ENCODE data around the gene FZR1.
"Not testable (repeated sequence)": the region's sequence is repeated elsewhere in the genome, so short reads cannot be mapped to it uniquely, and the experiment has no call there.

The FZR1 gene

DNA sequence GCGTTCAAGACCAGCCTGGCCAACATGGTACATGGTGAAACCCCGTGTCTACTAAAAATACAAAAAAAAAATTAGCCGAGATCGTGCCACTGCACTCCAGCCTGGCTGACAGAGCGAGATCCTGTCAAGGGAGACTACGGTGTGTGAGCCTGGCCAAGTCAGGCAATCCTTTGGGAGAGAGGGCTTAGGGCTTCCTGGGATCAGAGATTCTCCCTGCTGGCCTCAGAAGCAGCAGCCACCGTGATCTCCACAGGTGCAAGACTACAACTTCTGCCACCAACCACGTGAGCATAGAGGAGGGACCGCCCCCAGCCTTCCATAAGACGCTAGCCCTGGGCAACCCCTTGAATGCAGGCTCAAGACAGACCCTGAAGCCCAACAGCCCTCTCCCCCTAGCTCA, 43.7 kb downstream of the FZR1 start:
- no peak for DNase-seq

DNA sequence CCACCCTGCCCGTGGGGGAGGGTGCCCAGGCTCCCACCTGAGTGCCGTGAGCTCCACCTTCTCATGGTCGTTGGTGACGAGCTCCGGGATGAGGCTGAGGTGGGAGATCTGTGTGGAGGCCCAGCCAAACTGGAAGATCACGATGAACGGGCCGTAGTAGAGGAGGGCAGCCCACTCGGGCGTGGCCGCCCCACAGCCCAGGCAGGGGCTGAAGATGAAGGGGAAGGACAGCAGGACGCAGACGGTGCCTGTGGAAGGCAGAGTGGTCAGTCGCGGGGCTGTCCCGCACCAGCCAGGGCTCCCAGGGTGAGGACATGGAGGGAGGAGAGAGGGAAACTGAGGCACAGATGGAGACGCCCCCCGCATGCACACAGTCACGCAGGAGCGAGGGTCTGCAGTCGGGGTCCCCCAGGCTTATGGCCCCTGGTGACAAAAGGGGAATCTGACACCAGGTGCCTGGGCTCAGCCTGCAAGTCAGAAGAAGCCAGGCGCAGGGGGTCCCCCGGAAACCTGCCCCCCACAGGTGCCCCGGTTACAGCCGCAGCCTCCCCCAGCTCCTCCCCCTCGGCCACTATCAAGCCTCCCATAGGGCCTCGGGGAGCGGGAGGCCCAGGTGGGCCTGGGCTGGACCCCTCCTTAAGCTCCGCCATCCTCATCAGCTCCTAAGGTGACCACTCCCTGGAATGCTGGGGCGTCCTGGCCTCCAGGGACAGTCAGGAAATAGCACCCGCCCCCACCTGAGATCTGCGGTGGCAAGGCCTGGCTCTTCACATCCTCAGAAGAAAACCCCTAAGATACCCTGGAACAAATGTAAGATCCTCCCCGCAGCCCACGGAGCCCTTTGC, 45.1 kb downstream of the FZR1 start:
- no peak for DNase-seq

DNA sequence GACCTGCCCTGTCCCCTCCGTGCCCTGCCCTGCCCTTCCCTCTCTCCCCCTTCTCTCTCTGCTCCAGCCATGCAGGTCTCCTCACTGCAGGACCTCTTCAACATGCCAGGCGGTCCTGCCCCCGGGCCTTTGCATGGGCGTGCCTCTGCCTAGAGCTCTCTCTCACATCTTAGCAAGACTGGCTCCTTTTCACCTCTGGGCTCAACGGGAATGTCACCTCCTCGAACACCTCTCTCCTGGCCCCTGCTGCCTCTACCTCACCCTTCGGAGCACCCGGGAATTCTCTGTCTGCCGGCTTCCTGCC, 45.6 kb downstream of the FZR1 start:
- no peak for DNase-seq

DNA sequence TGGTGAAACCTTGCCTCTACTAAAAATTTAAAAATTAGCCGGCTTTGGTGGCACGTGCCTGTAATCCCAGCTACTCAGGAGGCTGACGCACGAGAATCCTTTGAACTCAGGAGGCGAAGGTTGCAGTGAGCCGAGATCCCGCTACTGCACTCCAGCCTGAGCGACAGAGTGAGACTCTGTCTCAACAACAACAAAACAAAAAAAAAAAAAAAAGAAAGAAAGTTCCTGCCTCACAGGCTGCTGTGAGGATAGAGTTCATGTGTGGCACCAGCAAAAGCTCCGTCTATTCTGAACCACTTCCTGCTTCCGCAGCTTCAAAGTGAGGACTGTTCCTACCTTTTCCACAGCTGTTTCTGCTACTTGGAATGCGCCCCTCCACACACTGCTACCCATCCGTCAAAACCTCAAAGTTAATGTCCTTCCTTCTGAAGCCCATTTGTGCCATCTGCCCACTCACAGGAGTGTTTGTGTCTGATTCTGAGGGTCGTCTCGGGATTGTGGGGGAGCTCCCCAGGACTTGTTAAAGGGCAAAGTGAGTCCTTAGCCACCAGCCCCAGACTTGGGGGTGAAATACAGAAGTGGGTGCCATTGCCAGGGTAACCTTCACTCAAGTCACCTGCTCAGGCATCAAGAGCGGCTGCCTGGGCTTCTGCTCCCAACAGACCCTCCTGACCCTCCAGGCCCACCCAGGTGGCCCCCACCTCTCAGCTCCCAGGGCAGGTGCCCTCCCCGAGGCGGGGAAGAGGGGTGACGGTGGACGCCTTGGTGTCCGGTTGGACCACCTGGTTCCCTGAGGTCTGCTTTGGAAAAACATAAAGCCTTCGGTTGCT, 48.4 kb downstream of the FZR1 start:
- DNase-seq: no peak

DNA sequence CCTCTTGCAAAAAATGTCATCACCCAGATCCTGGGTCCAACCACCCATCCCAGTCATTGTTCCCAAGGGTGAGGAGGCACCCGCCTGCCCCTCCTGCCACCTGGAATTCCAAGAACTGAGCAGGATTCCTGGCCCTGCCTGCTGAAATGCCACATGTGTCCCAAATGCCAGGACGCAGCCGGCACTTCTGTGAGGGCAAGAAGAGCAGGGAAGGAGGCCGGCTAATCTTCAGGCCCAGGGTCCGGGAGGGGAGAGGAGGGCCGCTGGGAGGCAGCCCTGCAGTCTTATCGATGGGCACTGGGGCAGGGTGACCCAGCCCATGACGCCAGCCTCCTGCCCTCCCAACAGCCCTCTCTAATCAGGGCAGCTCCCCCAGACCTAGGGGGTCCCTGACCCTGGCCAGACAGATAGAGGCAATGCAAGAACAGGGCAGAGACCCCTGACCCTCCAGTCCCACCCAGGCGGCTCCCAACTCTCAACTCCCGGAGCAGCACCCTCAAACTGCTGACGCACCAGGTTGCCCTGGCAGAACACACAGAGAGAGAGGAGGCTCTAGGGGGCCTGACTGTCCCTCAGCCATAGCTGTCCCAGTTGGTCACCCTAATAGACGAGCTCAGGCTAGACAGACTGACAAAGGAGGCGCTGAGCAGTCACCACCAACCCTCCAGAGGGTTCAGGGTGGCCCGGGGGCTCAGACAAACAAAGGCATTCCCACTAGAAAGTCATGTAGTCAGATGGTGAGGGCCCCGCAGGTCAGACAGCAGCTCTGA, 49.7 kb downstream of the FZR1 start:
- DNase-seq: no peak

DNA sequence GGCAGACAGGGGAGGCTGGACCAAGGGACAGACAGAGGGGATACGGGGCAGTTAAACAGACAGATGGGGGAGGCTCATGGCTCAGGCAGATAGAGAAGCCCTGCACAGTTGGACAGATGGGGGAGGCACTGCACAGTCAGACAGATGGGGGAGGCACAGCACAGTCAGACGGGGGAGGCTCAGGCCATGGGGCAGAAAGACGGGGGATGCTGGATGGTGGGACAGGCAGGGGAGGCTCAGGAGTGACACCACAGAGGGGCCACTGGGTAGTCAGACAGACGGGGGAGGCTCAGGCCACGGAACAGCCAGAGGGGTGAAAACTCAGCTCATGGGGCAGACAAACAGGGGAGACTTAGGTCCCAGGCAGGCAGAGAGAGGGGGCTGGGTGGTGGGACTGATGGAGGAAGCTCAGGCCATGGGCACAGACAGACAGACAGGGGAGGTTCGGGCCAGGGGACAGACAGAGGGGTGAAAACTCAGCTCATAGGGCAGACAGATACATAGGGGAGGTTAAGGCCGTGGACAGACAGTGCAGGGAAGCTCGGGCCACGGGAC, 50.4 kb downstream of the FZR1 start:
- no peak for DNase-seq

DNA sequence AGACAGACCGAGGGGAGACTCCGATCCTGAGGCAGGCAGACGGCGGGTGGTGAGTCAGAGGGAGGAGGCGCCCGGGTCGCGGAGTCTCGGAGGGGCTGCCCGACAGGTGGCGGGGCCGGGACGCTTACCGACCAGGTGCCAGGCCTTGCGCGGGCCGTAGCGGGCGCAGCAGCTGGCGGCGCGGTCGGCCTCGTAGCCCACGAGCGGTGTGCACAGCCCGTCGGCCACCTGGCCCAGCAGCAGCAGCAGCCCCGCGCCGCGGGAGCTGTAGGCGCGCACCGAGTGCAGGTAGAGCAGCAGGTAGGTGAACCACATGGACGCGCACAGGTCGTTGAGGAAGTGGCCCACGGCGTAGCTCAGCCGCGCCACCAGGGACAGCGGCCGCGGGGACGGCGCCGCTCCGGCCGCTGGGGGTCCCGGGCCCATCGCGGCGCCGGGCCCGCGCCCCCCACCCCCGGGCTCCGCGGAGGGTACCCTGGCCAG, 50.9 kb downstream of the FZR1 start:
- no peak for DNase-seq

DNA sequence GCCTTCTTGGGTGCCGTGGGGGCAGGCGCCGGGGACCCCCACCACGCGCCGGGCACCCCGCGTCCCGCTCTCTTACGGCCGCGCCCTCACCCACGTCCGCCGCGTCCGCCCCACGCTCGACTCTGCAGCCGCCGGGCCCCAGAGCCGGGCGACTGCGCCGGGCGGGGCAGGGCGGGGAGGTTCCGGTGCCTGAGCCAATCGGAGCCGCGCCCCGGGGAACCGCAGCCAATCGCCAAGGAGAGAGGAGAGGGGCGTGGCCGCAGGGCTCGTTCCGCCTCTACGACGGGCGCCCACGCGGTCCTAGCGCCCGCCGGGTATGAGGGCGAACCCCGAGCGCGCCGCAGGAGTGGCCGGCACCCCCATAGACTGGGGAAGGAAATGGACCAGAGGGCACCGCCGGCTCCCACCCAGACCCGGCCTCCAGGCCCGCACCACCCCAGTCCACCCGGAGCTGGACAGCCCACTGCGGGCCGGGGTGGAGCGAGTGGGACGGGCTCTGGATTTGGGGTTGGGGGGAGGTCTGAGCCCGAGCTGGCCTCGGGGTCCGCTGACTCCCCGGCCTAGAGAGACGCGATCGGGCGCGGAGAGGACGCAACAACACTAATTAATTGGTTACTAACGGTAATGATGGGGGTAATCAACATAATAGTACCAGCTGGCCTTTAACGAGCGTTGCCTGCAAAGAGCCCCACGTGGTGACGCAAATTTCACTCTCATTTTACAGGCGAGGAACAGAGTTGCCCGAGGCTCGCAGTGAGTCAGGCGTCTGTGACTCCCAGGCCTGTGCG, 51.5 kb downstream of the FZR1 start, which contains the start of gene MFSD12:
Gene MFSD12 (minus strand): TSS at position 126 of the 788 bp plus-strand sequence. CDS start 183 bp downstream, outside the sequence.
- peak; percentile 64 for DNase-seq

DNA sequence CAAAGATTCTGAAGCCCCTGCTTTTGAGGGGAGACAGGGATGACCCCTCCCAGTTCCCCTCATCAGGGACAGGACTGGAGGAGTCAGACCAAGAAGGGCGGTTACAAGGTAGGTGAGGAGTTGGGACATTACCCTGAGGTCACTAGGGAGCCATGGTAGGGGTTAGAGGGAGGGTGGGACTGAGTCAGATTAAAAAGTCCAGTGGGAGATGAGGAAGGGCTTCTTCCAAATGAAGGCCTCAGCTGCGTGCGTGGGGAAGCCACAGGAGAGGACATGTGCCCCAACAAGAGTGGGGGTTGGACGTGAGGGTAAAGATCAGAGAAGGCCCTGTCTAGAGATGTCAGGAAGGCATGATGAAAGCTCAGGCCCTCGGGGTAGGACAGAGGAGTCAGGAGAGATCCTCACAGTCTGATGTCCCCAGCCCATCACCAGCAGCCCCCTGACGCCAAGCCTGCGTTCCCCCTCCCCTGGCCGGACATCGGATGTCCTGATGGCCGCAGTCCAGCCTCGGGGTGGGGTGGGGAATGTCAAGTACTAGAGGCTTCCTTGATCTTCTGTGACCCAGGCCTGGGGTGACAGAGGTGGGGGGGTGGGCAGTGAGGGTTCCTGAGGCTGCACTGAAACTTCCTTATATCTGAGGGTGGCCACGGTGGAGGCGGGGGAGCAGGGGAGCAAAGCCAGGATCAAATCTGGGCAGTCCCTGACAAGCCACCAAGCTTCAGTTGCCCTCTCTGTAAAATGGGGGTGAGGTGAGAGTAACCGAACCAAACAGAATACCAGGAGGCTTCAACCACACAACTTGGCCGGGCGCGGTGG, 57.8 kb downstream of the FZR1 start:
- DNase-seq: no peak

DNA sequence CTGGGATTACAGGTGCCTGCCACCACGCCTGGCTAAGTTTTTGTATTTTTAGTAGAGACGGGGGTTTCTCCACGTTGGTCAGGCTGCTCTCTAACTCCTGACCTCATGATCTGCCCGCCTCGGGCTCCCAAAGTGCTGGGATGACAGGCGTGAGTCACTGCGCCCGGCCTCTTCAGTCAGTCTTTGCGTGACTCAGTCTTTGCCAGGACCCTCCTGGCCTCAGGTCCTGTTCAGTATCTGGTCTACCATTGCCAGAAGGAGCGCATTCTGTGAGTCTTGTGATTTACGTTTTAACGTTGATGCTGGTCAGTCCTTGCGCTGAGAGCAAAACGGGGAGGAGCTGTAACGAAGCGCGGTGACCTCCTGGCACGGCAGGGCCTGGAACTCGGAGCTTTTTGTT, 59.0 kb downstream of the FZR1 start:
- no peak for DNase-seq

DNA sequence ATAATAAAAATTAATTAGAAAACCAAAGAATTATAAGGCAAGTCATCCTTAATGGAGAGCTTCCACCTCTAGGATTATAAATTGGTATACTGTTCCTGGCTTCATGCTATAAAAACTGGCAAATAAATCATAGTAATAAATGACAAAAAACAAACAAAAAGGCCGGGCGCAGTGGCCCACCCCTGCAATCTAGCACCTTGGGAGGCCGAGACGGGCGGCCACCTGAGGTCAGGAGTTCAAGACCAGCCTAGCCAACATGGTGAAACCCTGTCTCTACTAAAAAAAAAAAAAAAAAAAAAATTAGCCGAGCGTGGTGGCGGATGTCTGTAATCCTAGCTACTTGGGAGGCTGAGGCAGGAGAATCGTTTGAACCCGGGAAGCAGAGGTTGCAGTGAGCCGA, 63.9 kb downstream of the FZR1 start:
- DNase-seq: not testable (repeated sequence)

DNA sequence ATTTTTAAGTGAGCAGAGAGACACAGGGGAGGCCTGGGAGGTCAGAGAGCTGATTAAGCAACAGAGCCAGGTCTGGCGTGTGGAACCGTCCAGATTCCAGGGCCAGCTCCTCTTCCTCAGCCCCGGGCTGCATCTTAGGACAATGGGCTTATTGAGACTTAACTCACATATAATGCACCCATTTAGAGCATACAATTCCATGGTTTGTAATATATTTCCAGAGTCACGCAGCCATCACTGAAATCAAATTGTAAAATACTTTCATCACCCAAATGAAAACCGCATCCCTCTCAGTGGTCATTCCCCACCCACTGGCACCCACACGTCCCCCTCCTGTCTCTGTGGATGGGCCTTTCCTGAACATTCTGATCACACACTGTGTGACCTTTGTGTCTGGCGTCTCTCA, 64.5 kb downstream of the FZR1 start:
- DNase-seq: no peak

DNA sequence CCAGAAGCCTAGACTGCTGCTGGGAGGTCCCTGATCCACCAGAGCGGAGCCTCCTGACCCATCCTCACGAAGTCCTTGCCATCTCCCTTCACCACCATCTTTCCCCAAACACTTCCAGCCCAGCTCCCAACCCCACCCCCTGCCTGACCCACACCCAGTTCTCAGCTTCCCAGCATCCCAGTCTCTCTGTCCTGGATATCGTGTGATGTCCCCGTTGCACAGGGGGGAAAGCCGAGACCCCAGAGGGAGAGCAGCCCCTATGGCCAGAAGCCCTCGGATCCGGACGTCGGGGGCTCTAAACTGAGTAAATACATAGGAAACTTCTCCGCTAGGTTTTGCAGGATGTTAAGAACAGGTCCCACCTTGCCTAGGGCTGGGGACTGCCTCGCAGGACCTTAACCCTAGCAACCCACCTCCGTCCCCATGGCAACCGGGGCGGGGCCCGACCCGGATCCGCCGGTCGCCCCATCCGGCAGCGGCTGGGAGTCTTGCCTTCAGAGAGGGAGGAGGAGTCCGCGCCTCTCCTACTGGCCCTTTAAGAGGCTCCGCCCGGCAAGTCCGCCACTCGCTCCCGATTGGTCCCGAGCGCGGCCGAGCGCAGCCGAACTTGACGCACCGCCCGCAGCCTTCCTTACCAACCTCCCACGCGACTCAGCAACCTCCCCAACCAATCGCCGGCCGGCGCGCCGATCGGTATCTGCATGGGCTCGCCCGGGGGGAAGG, 66.2 kb downstream of the FZR1 start:
- peak; percentile 96 for DNase-seq

DNA sequence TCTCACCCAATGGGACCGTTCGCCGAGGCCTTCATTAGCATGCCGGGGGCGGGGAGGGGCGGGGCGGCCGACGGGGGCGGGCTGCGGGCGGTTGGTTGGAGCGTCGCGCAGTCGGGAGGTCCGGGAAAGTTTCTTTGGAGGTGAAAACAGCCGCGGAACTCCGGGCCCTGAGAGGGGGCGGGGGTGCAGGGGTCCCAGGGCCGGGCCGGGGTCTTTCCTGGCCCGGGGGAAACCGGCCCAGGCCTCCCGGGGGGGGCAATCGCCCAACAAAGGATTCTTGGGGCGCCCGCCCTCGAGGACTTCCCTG, 66.7 kb downstream of the FZR1 start, which contains the start of gene HMG20B:
Gene HMG20B (plus strand): TSS at position 90 of the 307 bp plus-strand sequence. CDS start 366 bp downstream, outside the sequence.
- no peak for DNase-seq

DNA sequence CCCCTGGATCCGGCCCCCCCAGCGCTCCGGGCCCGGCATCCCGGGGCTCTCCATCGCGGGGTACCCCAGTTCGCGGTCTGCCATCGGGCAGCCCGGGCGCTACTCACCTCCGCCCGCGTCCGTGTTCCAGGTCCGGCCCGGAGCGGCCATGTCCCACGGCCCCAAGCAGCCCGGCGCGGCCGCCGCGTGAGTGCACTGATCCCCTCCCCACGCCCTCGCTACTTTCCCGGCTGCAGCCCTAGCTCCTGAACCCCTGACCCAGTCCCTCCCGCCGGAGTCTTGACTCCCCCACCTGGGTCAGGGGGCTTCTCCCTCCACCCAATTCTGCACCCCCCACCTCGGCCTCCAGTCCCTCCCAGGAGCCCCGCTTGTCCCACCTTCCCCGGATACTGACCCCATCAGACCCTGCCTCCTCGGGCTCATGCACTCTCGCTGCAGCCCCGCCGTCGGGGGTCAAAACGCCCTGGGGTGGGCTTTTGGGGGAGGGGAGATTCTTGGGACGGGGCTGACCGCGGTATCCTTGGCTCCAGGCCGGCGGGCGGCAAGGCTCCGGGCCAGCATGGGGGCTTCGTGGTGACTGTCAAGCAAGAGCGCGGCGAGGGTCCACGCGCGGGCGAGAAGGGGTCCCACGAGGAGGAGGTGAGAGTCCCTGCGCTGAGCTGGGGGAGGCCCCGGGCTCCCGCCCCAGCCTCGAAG, 67.2 kb downstream of the FZR1 start:
- no peak for DNase-seq

DNA sequence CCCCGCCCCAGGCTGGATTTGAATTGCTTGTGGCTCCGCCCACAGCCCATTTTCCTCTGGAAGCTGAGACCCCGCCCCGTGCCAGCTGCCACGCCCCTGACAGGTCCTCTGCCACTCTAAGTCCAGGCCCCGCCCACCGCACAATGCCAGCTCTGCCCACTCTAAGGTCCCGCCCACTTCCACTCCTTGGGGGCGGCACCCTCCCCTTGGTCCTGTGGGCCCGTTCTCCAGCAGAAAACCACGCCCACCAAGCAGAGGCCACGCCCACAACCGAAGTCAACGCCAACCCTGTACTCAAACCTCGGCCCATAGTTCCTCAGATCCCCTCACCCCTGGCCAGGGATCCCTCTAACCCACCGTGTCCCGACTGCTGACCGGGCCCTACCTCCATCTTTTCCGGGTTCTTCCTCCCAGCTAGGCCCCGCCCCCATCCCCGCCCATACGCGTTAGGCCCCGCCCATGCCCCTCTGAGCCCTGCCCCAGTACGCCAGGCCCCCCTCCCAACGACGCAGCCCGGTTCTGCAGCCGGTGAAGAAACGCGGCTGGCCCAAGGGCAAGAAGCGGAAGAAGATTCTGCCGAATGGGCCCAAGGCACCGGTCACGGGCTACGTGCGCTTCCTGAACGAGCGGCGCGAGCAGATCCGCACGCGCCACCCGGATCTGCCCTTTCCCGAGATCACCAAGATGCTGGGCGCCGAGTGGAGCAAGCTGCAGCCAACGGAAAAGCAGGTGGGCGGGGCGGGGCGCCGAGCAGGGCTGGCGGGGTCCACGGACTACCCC, 67.9 kb downstream of the FZR1 start:
- DNase-seq: peak; percentile 87

DNA sequence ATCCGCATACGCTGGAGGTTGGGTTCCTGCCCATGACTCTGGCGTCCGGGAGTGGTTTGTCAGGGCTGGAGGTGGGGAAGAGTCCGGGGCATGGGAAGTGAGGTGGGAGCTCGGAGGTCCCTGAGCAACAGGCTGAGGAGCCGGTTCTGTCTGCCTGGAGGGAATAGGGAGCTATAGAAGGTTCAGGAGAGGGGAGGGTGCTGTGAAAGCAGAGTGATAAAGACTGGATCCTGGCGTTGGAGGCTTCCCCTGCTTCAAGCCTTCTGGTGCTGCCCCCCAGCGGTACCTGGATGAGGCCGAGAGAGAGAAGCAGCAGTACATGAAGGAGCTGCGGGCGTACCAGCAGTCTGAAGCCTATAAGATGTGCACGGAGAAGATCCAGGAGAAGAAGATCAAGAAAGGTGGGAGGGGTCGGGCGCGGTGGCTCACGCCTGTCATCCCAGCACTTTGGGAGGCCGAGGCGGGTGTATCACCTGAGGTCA, 69.2 kb downstream of the FZR1 start:
- peak; percentile 23 for DNase-seq

DNA sequence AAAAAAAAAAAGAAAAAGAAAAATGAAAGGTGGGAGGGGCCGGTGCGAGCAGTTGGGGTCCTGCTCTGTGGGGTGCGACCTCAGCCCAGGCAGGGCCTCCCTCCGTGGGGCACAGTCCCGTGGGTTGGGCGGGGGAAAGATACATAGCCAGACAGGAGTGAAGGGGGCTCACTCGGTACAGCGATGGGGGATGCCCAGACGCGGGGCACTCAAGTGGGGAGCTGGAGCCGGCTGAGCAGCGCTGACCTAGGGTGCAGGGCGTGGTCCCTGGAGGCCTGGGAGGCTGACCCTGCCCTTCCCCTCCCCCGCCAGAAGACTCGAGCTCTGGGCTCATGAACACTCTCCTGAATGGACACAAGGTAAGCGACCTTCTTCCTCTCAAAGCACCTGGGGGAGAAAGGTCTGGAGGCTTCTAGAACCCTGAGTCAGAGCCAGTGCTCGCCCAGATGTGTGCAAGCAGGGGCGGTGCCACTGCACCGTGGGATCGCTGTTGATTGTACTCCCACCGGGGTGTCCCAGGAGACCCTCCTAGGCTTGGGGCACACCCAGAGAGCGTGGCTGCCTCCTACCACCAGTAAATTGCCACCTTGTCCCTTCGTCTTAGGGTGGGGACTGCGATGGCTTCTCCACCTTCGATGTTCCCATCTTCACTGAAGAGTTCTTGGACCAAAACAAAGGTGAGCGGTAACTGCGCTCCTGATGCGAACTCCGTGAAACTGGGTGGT, 70.0 kb downstream of the FZR1 start:
- DNase-seq: no peak
